HG03558 (cell line): ENCODE data around the gene SYT17.

Experiments
- ATAC-seq: cut with Tn5 transposase; IDR thresholded peaks from one replicate; pipeline ENCODE4 v1.9.1; 2021; ENCODE audit warnings: moderate number of reproducible peaks; ENCODE audit not compliant: unreplicated experiment; ENCODE audit errors: extremely low read depth

SYT17 gene

GRCh38 chr16:19210280-19210924 lies 42.4 kb downstream of the SYT17 start:
- ATAC-seq = no peak

DNA sequence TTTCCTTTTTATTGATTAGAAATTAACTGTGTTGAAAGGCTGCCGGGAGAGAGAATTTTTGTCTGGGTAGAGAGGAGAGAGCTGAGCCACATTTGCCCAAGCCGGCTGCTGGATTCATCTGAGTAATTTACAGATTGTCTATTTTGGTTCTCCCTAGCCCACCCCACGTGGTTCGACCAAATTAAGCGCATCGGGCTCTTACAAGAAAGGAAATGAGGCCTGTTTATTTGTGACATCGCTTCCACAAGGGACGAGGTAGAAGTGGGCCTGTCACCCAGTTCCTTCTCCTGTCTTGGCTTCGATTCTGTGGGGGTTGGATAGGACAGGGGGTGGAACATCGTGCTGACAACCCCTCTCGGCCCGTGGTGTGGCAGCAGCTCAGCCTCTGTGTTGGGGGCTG lies 42.9 kb downstream of the SYT17 start:
- no peak for ATAC-seq

- no peak for ATAC-seq
These were observed 44.0 kb downstream of the SYT17 start for GRCh38 chr16:19212059-19212458.

- no peak for ATAC-seq
These were observed 45.8 kb downstream of the SYT17 start for GRCh38 chr16:19213885-19214284.

- no peak for ATAC-seq
These were observed 47.7 kb downstream of the SYT17 start for GRCh38 chr16:19215705-19216104.

DNA sequence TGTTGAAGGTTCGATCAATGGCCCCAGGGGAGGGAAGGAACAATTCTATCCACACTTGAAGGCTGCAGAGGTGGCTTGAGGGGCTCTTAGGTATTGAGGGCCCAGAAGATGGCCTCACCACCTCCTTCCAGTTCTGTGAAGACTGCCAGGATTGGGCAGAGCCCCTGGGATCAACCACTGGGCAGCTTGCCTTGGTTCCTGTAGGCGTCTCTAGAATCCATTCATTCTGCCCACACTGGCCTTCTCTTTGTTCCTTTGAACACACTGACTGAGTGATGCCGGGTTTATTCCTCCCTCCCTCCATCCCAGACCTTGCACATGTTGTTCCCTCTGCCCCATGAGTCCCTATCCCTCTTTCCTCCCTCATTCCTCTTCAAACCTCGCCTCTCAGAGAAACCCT lies 50.5 kb downstream of the SYT17 start:
- ATAC-seq = no peak

GRCh38 chr16:19219836-19220235 lies 51.8 kb downstream of the SYT17 start:
- no peak for ATAC-seq

- ATAC-seq = no peak
These were observed 55.5 kb downstream of the SYT17 start for GRCh38 chr16:19223235-19224170.

GRCh38 chr16:19225651-19226050 lies 57.6 kb downstream of the SYT17 start:
- ATAC-seq = no peak

- ATAC-seq = no peak
These were observed 59.6 kb downstream of the SYT17 start for GRCh38 chr16:19227643-19228042.

DNA sequence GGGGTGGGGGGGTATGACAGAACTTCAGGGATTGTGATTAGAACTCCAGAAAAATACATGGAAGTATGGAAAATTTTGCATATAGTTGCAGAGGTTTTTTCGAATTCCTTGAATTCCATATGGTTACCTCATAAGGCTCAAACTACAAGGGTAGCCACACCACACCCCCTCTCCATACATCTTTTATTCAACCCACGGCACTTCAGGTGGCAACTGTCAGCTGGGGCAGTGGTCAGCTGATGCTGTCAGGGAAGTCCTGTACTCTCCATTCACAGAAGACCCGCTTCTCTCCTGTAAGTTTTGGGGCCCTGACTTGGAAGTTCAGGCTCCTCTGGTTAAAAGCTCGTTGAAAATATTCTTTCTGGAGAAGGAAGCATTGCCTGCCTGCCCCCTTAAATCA lies 60.0 kb downstream of the SYT17 start:
- ATAC-seq = no peak

DNA sequence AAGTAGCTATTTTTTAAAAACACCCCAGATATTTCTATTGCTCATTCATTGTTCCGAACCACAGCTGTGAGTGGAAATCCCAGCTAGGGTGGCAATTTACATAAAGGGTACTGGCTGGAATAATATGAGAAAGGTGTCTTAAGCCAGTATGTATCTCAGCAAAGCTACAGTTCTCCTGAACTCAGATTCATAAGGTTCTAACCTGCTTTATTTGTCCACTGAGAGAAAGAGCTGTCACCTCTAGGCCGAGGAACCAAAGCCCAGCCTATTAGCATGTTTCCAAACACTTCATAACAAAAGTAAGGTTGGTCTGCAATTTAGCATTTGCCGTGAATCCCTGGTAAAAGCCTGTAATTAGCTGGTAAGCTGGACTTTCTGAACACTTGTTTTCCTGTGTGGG lies 60.5 kb downstream of the SYT17 start:
- no peak for ATAC-seq

- ATAC-seq = no peak
These were observed 62.5 kb downstream of the SYT17 start for GRCh38 chr16:19230575-19230974.

- no peak for ATAC-seq
These were observed 63.8 kb downstream of the SYT17 start for GRCh38 chr16:19231881-19232280.

GRCh38 chr16:19232988-19233387 lies 64.9 kb downstream of the SYT17 start:
- no peak for ATAC-seq

- no peak for ATAC-seq
These were observed 67.4 kb downstream of the SYT17 start for GRCh38 chr16:19235478-19235877.

DNA sequence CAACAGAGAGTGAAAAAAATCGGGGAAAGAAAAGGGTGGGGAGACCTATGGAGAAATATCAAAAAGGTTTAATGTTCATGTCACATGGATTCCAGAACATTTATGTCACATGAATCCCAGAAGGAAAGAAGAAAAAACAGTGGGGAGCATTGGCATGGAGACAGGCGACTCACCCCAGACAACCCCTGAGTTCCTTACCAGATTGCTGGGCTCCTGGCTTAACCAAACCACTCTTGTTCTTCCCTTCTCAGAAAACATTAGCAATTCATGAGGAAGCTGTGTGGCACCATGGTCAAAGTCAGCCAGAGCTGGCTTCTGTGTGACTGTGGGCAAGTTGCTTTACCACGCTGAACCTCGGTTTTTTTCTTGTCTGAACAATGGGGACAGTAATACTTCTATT lies 67.8 kb downstream of the SYT17 start:
- no peak for ATAC-seq

- ATAC-seq = no peak
These were observed 68.6 kb downstream of the SYT17 start for GRCh38 chr16:19236561-19237209.

DNA sequence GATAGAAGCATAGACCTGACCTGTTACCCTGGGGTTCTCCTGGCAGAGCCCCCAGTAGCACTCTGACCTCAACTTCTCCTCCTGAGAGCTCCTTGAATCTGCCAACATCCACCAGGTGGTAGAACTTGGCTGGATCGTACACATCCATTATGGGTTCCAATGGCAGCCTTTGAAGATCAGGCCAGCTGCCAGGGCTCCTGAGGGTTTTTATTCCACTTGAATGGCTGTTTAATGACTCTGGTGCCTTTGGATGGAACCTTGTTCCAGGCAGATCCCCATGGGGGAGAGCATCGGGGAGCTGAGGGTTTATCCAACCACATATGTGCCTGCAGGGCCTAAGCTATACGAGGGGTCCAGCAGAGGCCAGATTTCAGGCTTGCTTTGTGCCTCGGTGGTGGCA lies 70.4 kb downstream of the SYT17 start:
- no peak for ATAC-seq

DNA sequence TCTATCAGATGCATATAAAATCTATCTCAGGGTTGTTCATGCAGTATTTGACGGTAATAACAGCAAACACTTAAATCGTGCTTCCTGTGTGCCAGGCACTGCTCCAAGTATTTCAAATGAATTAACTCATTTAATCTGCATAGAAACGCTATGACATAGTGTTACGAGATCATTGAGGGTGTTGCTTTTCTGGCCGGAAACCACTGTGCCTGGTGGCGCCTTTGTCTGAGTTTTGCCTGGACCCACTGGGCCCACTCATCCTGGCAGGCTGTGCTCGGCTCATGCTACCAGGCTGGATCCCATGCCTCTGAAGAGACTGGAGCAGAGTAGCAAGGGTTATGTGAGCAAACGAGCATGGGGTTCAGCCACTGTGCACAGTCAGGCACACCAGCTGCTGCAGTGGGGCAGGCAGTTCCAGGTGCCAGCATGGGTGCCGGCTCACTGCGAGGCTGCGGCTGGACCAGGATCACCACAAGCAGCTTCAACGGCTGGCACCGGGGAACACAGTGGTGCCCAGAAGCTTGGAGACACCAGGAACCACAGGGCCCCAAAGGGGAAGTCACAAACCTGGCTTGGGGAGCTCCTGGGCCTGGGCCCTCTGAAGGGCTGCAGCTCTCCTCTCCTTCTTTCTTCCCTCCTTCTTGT lies 71.6 kb downstream of the SYT17 start:
- ATAC-seq = no peak

- ATAC-seq = no peak
These were observed 72.5 kb downstream of the SYT17 start for GRCh38 chr16:19240494-19240893.
